Measurements from ENCODE around the gene FAR1.
"Not testable (repeated sequence)": the region's sequence is repeated elsewhere in the genome, so short reads cannot be mapped to it uniquely, and the experiment has no call there.

Gene FAR1

GRCh38 chr11:13668102-13668956 lies at the start of gene FAR1:
FAR1 (plus strand) TSS chr11:13668668; CDS start chr11:13694766, 26,098 bp downstream.
- in situ Hi-C loops (cut with HindIII; ENCODE audit: low sequenced_read_pairs), result no loop called here

DNA sequence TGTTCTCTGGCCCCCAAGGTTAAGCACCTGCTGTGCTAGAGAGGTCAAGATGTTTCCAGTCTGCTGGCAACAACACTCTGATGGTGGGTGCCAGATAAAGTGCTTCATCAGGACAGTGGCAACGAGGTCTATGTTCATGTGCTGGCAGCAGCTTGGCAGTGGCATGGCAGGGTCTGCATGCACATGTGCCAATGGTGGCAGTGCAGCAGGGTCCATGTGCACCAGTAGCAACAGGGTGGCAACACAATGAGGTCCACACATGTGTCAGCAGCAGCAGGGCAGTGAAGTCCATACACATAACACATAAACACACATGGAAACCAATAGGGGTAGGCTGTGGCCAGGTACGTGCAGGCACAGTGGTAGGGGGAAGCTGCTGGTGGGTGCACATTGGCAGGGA lies 48.4 kb upstream of the FAR1 start:
- in situ Hi-C loops (cut with HindIII; ENCODE audit: low sequenced_read_pairs), result no loop called here

DNA sequence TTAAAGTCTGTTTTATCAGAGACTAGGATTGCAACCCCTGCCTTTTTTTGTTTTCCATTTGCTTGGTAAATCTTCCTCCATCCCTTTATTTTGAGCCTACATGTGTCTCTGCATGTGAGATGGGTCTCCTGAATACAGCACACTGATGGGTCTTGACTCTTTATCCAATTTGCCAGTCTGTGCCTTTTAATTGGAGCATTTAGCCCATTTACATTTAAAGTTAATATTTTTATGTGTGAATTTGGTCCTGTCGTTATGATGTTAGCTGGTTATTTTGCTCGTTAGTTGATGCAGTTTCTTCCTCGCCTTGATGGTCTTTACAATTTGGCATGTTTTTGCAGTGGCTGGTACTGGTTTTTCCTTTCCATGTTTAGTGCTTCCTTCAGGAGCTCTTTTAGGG lies 41.6 kb upstream of the FAR1 start:
- in situ Hi-C loops (cut with HindIII; ENCODE audit: low sequenced_read_pairs), result not testable (repeated sequence)

DNA sequence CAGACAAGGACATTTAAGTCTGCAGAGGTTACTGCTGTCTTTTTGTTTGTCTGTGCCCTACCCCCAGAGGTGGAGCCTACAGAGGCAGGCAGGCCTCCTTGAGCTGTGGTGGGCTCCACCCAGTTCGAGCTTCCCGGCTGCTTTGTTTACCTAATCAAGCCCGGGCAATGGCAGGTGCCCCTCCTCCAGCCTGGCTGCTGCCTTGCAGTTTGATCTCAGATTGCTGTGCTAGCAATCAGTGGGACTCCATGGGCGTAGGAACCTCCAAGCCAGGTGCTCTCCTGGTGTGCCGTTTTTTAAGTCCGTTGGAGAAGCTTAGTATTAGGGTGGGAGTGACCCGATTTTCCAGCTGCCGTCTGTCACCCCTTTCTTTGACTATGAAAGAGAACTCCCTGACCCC lies 39.8 kb upstream of the FAR1 start:
- in situ Hi-C loops (cut with HindIII; ENCODE audit: low sequenced_read_pairs), result not testable (repeated sequence)

- in situ Hi-C loops (cut with HindIII; ENCODE audit: low sequenced_read_pairs), result no loop called here
These were observed 38.7 kb upstream of the FAR1 start for GRCh38 chr11:13629779-13630178.

DNA sequence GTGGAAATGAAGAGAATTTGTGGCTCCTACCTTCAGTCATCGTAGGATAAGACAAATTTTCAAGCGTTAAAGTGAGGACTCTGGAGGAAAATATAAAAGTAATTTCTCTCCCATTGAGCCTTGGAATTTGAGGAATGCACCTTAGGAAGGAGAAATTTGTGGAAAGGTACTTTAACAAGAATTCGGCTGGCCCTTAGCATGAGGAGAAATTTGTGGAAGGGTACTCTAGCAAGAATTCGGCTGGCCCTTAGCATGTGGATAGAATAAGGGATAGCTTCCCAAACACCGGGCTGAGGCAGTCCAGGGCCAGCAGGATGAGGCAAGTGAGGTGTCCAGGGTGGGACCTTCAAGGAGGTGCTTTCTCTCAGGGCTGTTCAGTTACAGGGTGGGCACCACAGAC lies 33.2 kb upstream of the FAR1 start:
- in situ Hi-C loops (cut with HindIII; ENCODE audit: low sequenced_read_pairs), result no loop called here

DNA sequence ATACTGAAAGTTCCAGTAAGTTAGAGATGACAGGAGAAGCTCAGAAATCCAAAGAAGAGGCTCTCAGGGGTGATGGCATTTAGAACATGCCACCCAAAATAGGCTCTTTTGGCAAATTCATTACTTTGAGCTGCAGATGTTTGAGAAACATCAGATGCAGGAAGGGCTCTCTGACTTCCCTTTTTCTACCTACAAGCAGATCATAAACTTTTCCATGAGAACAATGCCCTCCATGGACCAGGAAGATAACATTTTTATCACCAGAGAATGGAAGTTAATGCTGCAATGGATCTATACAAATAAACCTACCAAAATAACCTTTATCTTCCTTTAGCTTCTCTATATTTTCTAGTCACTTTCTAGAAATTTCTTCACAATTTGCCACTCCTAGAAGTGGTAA lies 32.7 kb upstream of the FAR1 start:
- in situ Hi-C loops (cut with HindIII; ENCODE audit: low sequenced_read_pairs), result no loop called here

DNA sequence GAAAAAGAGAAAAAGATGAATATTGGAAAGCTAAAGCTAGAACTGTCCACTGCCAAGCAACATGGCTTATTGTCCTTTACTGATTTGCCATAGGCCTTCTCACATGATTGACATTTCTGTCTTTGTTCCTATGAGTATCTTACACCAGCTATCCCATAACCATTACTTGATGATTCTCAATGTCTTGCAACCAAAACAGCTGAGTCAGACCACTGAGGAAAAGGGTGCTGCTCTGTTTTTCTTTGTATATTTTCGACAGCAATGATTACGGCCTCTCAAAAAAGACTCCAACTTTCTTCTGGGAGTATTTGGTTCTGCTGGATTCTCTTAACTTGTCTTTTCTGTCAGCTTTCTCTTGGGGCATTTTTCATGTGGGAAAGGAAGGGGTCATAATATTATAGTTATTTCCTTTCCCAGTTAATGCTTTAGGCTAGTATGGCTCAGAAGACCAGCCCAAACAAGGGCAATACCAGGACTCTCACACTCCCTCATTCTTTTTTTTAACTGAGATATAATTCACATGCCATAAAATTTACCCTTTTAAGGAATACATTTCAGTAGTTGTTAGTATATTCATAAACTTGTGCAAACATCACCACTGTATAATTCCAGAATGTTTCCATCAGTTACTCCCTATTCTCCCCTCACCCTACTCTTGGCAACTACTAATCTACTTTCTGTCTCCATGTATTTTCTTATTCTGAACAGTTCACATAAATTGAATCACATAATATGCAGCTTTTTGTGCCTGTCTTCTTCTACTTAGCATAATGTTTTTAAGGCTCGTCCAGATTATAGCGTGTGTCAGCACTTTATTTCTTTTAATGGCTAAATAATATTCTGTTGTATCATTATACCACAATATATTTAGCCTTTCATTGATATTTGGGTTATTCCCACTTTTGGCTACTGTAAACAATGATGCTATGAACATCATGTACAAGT lies 31.1 kb upstream of the FAR1 start:
- in situ Hi-C loops (cut with HindIII; ENCODE audit: low sequenced_read_pairs), result no loop called here

DNA sequence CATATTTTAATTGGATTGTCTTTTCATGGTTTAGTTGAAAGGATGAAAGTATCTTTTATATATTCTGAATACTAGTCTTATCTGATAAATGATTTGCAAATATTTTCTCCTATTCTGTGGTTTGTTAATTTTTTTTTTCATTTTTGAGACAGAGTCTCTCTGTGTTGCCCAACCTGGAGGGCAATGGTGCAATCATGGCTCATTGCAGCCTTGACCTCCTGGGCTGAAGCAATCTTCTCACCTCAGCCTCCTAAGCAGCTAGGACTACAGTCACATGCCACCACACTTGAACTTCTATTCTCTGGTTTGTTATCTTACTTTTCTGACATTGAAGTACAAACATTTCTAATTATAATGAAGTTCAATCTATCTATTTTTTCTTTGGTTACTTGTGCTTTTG lies 30.0 kb upstream of the FAR1 start:
- in situ Hi-C loops (cut with HindIII; ENCODE audit: low sequenced_read_pairs), result no loop called here

- in situ Hi-C loops (cut with HindIII; ENCODE audit: low sequenced_read_pairs), result no loop called here
These were observed 23.3 kb upstream of the FAR1 start for GRCh38 chr11:13644997-13645687.

DNA sequence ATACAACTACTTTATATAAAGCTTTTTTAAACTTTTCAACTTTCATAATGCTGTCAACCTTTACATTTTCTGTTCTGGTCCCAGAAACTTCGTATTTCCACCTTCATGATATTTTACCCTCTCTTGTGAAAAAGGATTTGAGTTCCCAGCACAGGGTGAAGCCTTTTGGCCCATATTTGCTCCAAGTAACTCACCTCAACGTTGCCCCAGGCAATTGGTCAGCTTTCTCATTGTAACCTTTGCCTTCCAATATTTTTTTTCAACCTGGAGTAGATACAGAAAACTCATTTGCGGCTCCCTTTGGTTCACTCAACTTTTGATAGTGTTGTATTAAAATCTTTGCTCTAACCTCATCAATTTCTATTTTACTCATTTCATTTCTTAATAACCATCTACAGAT lies 21.1 kb upstream of the FAR1 start:
- in situ Hi-C loops (cut with HindIII; ENCODE audit: low sequenced_read_pairs), result no loop called here

DNA sequence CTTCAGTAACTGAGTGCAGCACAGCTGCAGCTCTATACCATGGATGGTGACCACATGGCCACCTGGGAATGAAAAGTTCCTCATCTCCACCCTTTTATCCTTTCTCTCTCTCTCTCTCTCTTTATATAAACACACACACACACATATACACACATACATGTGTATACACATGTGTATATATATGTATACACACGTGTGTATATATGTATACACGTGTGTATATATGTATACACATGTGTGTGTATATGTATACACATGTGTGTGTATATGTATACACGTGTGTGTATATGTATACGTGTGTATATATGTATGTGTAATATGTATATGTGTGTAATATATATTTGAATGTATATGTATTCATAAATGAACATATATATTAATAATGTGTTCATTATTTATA lies 18.8 kb upstream of the FAR1 start:
- in situ Hi-C loops (cut with HindIII; ENCODE audit: low sequenced_read_pairs), result no loop called here

DNA sequence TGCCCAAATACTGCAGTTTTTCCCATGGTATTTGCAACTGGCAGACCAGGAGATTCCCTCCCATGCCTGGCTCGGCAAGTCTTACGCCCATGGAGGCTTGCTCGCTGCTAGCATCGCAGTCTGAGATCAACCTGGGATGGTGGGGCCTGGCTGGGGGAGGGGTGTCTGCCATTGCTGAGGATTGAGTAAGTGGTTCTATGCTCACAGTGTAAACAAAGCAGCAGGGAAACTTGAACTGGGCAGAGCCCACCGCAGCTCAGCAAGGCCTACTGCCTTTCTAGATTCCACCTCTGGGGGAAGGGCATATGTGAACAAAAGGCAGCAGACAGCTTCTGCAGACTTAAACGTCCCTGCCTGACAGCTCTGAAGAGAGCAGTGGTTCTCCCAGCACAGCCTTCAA lies 17.0 kb upstream of the FAR1 start:
- in situ Hi-C loops (cut with HindIII; ENCODE audit: low sequenced_read_pairs), result not testable (repeated sequence)

GRCh38 chr11:13661074-13661623 lies 7.3 kb upstream of the FAR1 start:
- in situ Hi-C loops (cut with HindIII; ENCODE audit: low sequenced_read_pairs), result no loop called here

DNA sequence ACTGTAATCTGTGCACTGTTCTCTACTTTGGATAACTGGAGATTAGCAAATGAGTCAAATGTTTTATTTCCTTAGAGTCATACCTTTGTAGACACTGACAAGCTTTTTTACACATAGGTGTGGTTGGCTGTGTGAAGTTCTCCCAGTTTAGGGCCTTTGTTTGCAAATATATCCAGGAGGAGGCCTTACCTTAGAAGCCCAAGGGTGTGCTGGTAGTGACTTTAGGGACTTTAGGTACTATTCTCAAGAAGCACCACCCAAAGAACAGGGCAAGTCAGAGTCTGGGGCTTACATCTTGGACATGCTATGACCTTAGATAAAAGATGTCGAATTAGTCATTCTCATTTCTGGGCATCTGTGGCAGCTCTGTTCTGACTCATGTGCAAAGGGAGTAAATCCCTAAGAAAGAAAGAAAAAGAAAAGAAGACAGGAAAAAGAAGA lies 4.8 kb upstream of the FAR1 start:
- in situ Hi-C loops (cut with HindIII; ENCODE audit: low sequenced_read_pairs), result no loop called here

GRCh38 chr11:13664351-13664750 lies 4.1 kb upstream of the FAR1 start:
- in situ Hi-C loops (cut with HindIII; ENCODE audit: low sequenced_read_pairs), result no loop called here

DNA sequence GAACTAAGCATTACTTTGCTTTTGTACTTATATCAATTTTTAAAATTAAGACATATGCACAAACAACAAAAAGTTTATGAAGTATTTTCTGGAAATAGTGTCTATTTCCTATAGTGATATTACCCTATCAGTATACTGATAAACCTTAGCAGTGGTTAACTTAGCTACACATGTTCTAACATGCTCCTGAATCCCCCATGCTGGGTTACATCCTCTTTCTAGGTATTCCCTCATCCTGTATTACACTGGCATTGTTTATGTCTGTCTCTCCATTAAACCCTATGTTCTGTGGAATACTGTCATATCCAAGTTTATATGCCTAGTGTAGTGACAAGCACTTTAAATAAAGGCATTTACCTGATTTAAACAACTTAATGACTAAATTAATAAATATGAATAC lies 1.8 kb upstream of the FAR1 start:
- in situ Hi-C loops (cut with HindIII; ENCODE audit: low sequenced_read_pairs), result no loop called here

DNA sequence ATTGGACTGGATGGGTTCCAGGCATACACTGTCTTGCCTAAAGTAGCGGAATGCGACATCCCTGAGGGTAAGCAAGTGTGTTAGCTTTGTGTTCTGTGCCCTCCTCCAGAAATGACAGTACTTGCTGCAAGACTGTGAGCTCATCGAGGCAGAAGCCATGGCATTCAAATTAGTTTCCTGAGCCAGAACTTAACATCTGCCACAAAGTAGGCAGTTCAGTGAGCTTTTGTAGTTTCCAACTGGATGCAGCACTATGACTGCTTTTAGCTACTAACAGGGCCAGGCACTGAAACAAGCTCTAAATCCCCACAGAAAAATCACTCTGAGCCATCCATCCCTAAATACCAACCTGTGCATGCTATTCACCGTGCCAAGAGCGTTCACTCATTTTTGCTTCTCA lies 1.2 kb upstream of the FAR1 start:
- in situ Hi-C loops (cut with HindIII; ENCODE audit: low sequenced_read_pairs), result no loop called here

DNA sequence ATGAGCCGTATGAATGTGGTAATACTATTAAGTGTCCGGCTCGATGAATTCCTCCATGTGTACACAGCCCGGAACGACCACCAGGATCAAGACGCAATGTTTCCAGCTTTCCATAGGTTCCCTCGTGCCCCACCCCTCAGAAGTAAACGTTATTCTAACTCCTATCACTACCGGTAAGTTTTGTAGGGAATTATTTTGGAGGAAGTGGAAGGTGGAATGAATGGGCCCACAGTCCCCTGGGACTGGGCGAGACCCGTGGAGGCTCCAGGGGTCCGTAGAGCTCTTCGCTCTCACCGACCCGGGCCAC lies 720 bp upstream of the FAR1 start:
- in situ Hi-C loops (cut with HindIII; ENCODE audit: low sequenced_read_pairs), result no loop called here

GRCh38 chr11:13668957-13669521 lies 571 bp downstream of the FAR1 start:
- in situ Hi-C loops (cut with HindIII; ENCODE audit: low sequenced_read_pairs), result no loop called here
